Measurements from ENCODE around the gene SLC17A2. TPM values are rescaled to one million over a fixed set of nuclear protein-coding genes. Genes with fewer than 3 reads are reported as not detected.
"Not testable (repeated sequence)": the region's sequence is repeated elsewhere in the genome, so short reads cannot be mapped to it uniquely, and the experiment has no call there.

Gene SLC17A2
- total RNA-seq, 1 experiment from 2014 or later = not detected

- no peak for DNase-seq (ENCODE audit: low spot score)
These were observed 22.0 kb upstream of the SLC17A2 start for GRCh38 chr6:25952535-25952934.

- DNase-seq (ENCODE audit: low spot score) = no peak
These were observed 21.0 kb upstream of the SLC17A2 start for GRCh38 chr6:25951296-25952032.

- DNase-seq (ENCODE audit: low spot score) = no peak
These were observed 19.8 kb upstream of the SLC17A2 start for GRCh38 chr6:25950297-25950696.

GRCh38 chr6:25949695-25950094 lies 19.2 kb upstream of the SLC17A2 start:
- no peak for DNase-seq (ENCODE audit: low spot score)

GRCh38 chr6:25947492-25947891 lies 17.0 kb upstream of the SLC17A2 start:
- DNase-seq (ENCODE audit: low spot score) = not testable (repeated sequence)

GRCh38 chr6:25946631-25947030 lies 16.1 kb upstream of the SLC17A2 start:
- DNase-seq (ENCODE audit: low spot score) = no peak

GRCh38 chr6:25945738-25946137 lies 15.2 kb upstream of the SLC17A2 start:
- not testable (repeated sequence) for DNase-seq (ENCODE audit: low spot score)

GRCh38 chr6:25944688-25945574 lies 14.4 kb upstream of the SLC17A2 start:
- DNase-seq (ENCODE audit: low spot score) = no peak

- DNase-seq (ENCODE audit: low spot score) = no peak
These were observed 13.4 kb upstream of the SLC17A2 start for GRCh38 chr6:25943887-25944286.

GRCh38 chr6:25942561-25943147 lies 12.2 kb upstream of the SLC17A2 start:
- DNase-seq (ENCODE audit: low spot score) = peak; percentile 18

GRCh38 chr6:25939593-25939992 lies 9.1 kb upstream of the SLC17A2 start:
- no peak for DNase-seq (ENCODE audit: low spot score)

GRCh38 chr6:25935953-25936352 lies 5.5 kb upstream of the SLC17A2 start:
- no peak for DNase-seq (ENCODE audit: low spot score)

- DNase-seq (ENCODE audit: low spot score) = no peak
These were observed 4.3 kb upstream of the SLC17A2 start for GRCh38 chr6:25934735-25935313.

- DNase-seq (ENCODE audit: low spot score) = no peak
These were observed 3.7 kb upstream of the SLC17A2 start for GRCh38 chr6:25934156-25934555.

GRCh38 chr6:25931411-25931709 lies 869 bp upstream of the SLC17A2 start:
- no peak for DNase-seq (ENCODE audit: low spot score)

GRCh38 chr6:25929785-25930184 lies 706 bp downstream of the SLC17A2 start:
- not testable (repeated sequence) for DNase-seq (ENCODE audit: low spot score)

GRCh38 chr6:25928562-25929324 lies 1.7 kb downstream of the SLC17A2 start:
- DNase-seq (ENCODE audit: low spot score) = no peak

GRCh38 chr6:25927756-25928216 lies 2.7 kb downstream of the SLC17A2 start:
- DNase-seq (ENCODE audit: low spot score) = peak; percentile 36

- no peak for DNase-seq (ENCODE audit: low spot score)
These were observed 3.3 kb downstream of the SLC17A2 start for GRCh38 chr6:25927178-25927577.

GRCh38 chr6:25925876-25926275 lies 4.6 kb downstream of the SLC17A2 start:
- no peak for DNase-seq (ENCODE audit: low spot score)

- DNase-seq (ENCODE audit: low spot score) = no peak
These were observed 8.2 kb downstream of the SLC17A2 start for GRCh38 chr6:25922301-25922700.
